Measurements from ENCODE around the gene COL23A1. TPM values are rescaled to one million over a fixed set of nuclear protein-coding genes. Genes with fewer than 3 reads are reported as not detected.

Gene COL23A1
- polyA plus RNA-seq, 1 donor (not counting 4 experiments of a cell fraction or from before 2014, with no cell fraction given): not detected

- H3K4me3 ChIP-seq (ENCODE audit: control insufficient read depth in 2 of 3, extremely low read depth in 1 of 3, insufficient read depth in 2 of 3, low read depth in 1 of 3, low read length in 3 of 3): no peak overlapping the region
- H3K79me2 ChIP-seq (ENCODE audit: control insufficient read depth, insufficient read depth, low read length): no peaks in the 10 kb centered on the region
- no peak for DNase-seq (ENCODE audit: low read depth, low spot score)
- no peaks in the 10 kb centered on the region for H3K36me3 ChIP-seq (ENCODE audit: control insufficient read depth in 2 of 2, extremely low read depth in 1 of 2, insufficient read depth in 2 of 2, low read length in 2 of 2)
- no peak for FAIRE-seq
- H3K9ac ChIP-seq (ENCODE audit: control insufficient read depth, extremely low read depth, insufficient read depth, low read length): no peak overlapping the region
- no peaks in the 10 kb centered on the region for H3K9me3 ChIP-seq (ENCODE audit: control insufficient read depth, low read depth, low read length)
- no peak overlapping the region for H3K4me2 ChIP-seq (ENCODE audit: control insufficient read depth, extremely low read depth, insufficient read depth, low read depth, low read length)
- no peaks in the 10 kb centered on the region for H3K4me1 ChIP-seq (ENCODE audit: control insufficient read depth, extremely low read depth, insufficient read depth, low read length)
- H2AFZ ChIP-seq (ENCODE audit: control insufficient read depth, low read length): no peak overlapping the region
- H4K20me1 ChIP-seq (ENCODE audit: control insufficient read depth, extremely low read depth, insufficient read depth, low read length): no peaks in the 10 kb centered on the region
- TF ChIP-seq, protein P1, sequence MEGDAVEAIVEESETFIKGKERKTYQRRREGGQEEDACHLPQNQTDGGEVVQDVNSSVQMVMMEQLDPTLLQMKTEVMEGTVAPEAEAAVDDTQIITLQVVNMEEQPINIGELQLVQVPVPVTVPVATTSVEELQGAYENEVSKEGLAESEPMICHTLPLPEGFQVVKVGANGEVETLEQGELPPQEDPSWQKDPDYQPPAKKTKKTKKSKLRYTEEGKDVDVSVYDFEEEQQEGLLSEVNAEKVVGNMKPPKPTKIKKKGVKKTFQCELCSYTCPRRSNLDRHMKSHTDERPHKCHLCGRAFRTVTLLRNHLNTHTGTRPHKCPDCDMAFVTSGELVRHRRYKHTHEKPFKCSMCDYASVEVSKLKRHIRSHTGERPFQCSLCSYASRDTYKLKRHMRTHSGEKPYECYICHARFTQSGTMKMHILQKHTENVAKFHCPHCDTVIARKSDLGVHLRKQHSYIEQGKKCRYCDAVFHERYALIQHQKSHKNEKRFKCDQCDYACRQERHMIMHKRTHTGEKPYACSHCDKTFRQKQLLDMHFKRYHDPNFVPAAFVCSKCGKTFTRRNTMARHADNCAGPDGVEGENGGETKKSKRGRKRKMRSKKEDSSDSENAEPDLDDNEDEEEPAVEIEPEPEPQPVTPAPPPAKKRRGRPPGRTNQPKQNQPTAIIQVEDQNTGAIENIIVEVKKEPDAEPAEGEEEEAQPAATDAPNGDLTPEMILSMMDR (optimal IDR thresholded peaks at IDR 0.05 in 1 of 3, IDR thresholded peaks at IDR 0.05 in 1 of 3, conservative IDR thresholded peaks at IDR 0.05 in 1 of 3; ENCODE audit: extremely low read depth in 1 of 3, insufficient read depth in 2 of 3, low read length in 3 of 3): no peak
- TF ChIP-seq EZH2 (IDR thresholded peaks at IDR 0.05; ENCODE audit: low read length): no peak
- no peaks in the 10 kb centered on the region for H3K9me1 ChIP-seq (ENCODE audit: control insufficient read depth, extremely low read depth, insufficient read depth, low read length)
- peaks cover 8% of the 10 kb centered on the region for H3K27me3 ChIP-seq (ENCODE audit: control insufficient read depth, extremely low read depth, insufficient read depth, low read length)
- dilution Hi-C loops (cut with MboI; ENCODE audit: extremely low pct_ligation_motif_present, low sequenced_read_pairs): no loop called here
- H3K27ac ChIP-seq (ENCODE audit: control insufficient read depth, insufficient read depth, low read length): no peak overlapping the region
These were observed 396.2 kb downstream of the COL23A1 start for GRCh38 chr5:178194026-178194425.

- TF ChIP-seq, protein P1 (optimal IDR thresholded peaks at IDR 0.05 in 1 of 3, IDR thresholded peaks at IDR 0.05 in 1 of 3, conservative IDR thresholded peaks at IDR 0.05 in 1 of 3; ENCODE audit: extremely low read depth in 1 of 3, insufficient read depth in 2 of 3, low read length in 3 of 3): no peak
- H3K9me3 ChIP-seq (ENCODE audit: control insufficient read depth, low read depth, low read length): no peaks in the 10 kb centered on the region
- no peak overlapping the region for H3K9ac ChIP-seq (ENCODE audit: control insufficient read depth, extremely low read depth, insufficient read depth, low read length)
- DNase-seq (ENCODE audit: low read depth, low spot score): no peak
- no peak overlapping the region for H2AFZ ChIP-seq (ENCODE audit: control insufficient read depth, low read length)
- FAIRE-seq: no peak
- H3K9me1 ChIP-seq (ENCODE audit: control insufficient read depth, extremely low read depth, insufficient read depth, low read length): no peaks in the 10 kb centered on the region
- H3K4me3 ChIP-seq (ENCODE audit: control insufficient read depth in 2 of 3, extremely low read depth in 1 of 3, insufficient read depth in 2 of 3, low read depth in 1 of 3, low read length in 3 of 3): no peak overlapping the region
- dilution Hi-C loops (cut with MboI; ENCODE audit: extremely low pct_ligation_motif_present, low sequenced_read_pairs): no loop called here
- peaks cover 8% of the 10 kb centered on the region for H3K27me3 ChIP-seq (ENCODE audit: control insufficient read depth, extremely low read depth, insufficient read depth, low read length)
- H3K27ac ChIP-seq (ENCODE audit: control insufficient read depth, insufficient read depth, low read length): no peak overlapping the region
- H3K4me1 ChIP-seq (ENCODE audit: control insufficient read depth, extremely low read depth, insufficient read depth, low read length): no peaks in the 10 kb centered on the region
- H3K79me2 ChIP-seq (ENCODE audit: control insufficient read depth, insufficient read depth, low read length): no peaks in the 10 kb centered on the region
- H4K20me1 ChIP-seq (ENCODE audit: control insufficient read depth, extremely low read depth, insufficient read depth, low read length): no peaks in the 10 kb centered on the region
- H3K4me2 ChIP-seq (ENCODE audit: control insufficient read depth, extremely low read depth, insufficient read depth, low read depth, low read length): no peak overlapping the region
- H3K36me3 ChIP-seq (ENCODE audit: control insufficient read depth in 2 of 2, extremely low read depth in 1 of 2, insufficient read depth in 2 of 2, low read length in 2 of 2): no peaks in the 10 kb centered on the region
These were observed 396.9 kb downstream of the COL23A1 start for GRCh38 chr5:178193251-178193809.
